GM18861 (cell line): ENCODE measurements around the gene ANKRD11.
"Not testable (repeated sequence)": the region's sequence is repeated elsewhere in the genome, so short reads cannot be mapped to it uniquely, and the experiment has no call there.

ENCODE experiments used
- ATAC-seq: cut with Tn5 transposase; IDR thresholded peaks from one replicate; pipeline ENCODE4 v1.9.1; 2021; ENCODE audit not compliant: unreplicated experiment

ANKRD11 gene

GRCh38 chr16:89453501-89454321, 36.6 kb downstream of the ANKRD11 start:
- no peak for ATAC-seq

DNA sequence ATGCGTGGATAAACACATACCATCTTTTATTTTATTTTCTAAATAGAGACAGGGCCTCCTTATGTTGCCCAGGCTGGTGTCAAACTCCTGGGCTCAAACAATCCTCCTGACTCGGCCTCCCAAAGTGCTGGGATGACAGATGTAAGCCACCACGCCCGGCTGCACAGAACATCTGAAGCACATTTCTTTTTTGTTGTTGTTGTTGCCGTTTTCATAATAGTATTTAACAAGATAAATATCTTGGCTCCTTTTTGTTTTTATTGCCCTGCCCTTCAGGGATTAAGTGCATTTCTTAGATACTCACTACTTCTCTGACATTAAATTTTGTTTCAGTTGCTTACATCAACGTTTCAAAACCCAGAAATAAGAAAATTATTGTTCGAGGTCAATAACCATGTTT, 37.4 kb downstream of the ANKRD11 start:
- no peak for ATAC-seq

DNA sequence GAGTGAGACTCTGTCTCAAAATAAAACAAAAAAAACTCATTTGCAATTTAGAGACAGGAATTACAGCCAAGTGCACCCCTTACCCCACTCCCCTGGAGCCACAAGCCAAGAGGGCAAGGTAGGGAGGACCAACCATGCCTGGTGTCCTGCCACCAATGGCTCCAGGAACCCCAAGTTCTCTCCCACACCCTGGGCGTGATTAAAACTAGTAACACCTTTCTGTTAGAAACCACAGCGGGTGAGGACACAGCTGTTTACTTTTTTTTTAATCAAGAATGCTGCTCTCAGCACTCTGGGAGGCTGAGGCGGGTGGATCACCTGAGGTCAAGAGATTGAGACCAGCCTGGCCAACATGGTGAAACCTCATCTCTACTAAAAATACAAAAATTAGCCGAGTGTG, 38.1 kb downstream of the ANKRD11 start:
- ATAC-seq, result no peak

DNA sequence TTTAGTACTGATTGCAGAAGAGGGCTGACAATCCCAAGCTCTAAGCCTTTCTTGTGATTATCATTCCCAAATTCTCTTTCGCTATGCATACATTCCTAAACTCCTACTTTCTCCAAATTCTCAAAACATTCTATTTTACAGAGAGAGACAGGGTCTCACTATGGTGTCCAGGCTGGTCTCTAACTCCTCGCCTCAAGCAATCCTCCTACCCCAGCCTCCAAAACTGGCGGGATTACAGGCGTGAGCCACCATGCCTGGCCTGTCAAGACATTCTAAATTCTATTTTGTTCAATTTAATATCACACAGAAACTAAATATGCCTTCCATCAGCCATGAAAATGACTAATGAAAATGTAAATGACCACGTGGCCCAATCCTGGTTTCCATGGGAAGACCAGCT, 39.8 kb downstream of the ANKRD11 start:
- no peak for ATAC-seq

GRCh38 chr16:89449726-89450335, 40.5 kb downstream of the ANKRD11 start:
- no peak for ATAC-seq

GRCh38 chr16:89448656-89449055, 41.7 kb downstream of the ANKRD11 start:
- ATAC-seq, result no peak

DNA sequence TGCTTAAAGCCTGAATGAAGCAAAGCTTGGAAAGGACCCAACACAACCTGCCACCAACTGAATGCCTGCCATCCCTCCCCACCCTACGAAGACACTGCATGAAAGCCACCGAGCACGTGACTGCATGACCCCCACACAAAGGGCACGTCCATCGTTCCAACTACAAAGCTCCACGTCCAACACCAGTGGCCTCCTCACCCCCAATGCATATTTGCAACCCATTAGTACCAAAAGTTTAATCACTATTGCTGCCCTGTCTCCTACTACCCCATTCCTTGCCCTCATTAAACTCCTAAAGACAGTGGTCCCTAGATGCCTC, 43.4 kb downstream of the ANKRD11 start:
- ATAC-seq, result no peak

GRCh38 chr16:89446136-89446974, 44.0 kb downstream of the ANKRD11 start:
- ATAC-seq, result no peak

DNA sequence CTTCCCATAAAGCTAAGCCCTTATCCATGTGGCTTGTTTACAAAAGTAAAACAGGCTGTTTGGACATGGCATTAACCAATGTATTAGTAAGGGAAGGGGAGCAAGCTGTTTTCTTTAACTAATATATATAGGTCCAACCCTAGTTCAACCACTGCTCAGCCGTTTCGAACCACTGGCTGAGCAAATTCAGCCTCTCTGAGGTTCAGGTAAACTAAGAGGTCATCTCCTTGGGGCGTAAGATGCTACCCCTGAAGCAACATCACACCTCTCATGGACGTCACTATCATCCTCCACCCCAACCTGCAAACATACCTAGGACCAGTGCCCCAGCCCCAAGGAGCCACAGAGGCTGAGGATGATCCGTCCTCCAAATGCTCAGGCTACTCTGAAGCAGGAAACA, 45.2 kb downstream of the ANKRD11 start:
- no peak for ATAC-seq

DNA sequence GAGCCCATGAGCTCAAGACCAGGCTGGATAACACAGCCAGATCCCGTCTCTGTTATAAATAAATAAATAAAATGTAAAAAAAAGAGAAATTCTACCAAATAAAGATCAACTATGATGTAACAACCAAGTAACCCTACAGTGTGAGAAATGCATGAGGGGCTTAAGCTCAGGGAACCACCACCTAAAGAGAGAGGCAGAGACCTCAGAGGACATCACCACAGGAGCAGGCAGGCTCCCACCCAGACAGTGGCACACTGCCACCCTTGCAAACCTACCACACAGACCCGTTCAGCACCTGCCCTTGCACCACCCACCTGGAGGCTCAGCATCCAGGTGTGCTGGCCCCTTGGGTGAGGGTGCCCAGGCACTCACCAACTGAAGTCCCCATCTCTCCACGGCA, 45.6 kb downstream of the ANKRD11 start:
- ATAC-seq, result no peak

GRCh38 chr16:89444151-89444723, 46.1 kb downstream of the ANKRD11 start:
- no peak for ATAC-seq

DNA sequence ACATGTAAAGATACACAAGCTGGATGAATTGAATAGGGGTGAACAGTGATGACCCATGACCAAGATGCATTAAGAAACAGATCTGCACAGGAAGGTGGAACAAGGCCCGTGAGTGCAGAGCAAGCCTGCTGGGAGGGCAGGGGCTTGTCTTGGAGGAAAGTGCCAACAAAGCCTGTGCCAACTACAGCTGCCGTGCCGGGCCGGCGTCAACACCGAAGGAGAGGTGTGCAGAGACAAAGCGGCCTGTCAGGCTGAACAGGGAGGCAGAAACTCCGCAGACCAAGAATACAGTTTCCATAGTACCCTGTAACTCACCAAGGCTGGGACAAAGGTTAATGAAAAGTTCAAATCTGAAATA, 46.7 kb downstream of the ANKRD11 start:
- ATAC-seq, result no peak

DNA sequence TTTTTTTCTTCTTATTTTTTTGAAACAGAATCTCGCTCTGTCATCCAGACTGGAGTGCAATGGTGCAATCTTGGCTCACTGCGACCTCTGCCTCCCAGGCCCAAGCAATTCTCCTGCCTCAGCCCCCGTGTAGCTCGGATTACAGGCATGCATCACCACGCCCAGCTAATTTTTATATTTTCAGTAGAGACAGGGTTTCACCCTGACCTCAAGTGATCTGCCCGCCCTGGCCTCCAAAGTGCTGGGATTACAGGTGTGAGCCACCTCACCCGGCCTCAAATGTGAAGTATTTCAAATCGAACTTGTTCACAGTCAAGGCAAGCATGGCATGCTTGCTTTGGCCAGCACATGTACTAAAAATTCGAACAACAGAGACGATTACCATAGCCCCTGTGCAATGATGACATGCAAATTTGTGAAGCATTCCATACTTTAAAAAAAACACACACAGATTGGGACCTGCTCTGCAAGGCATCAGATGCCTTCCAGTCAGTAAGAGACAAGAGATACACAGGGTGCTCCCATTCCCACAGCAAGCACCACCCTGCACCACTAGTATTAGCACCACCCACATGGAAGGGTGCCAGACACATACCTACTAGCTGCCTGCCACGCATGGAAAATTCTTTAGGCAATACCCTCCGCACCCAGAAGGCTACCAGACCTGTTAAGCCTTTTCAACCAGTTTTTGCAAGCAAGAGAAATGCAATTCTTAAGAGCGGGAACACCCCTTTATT, 47.2 kb downstream of the ANKRD11 start:
- ATAC-seq, result no peak

GRCh38 chr16:89442588-89442987, 47.8 kb downstream of the ANKRD11 start:
- no peak for ATAC-seq

DNA sequence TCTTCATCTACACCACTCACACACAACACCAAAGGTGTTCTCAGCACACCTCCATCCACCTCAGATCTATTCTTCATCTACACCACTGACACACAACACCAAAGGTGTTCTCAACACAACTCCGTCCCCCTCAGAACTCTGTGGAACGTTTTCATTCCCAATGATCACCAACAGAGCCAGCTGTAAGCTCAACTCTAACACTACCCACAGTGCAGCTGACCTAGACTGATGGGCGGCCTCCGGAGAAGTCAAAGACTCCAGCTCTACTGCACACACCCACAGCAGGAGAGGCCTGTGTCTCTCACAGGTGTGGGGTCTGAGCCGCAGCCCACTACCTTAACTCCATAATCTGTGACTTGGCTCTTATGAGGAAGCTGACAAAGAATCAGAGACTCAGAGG, 50.7 kb downstream of the ANKRD11 start:
- no peak for ATAC-seq

DNA sequence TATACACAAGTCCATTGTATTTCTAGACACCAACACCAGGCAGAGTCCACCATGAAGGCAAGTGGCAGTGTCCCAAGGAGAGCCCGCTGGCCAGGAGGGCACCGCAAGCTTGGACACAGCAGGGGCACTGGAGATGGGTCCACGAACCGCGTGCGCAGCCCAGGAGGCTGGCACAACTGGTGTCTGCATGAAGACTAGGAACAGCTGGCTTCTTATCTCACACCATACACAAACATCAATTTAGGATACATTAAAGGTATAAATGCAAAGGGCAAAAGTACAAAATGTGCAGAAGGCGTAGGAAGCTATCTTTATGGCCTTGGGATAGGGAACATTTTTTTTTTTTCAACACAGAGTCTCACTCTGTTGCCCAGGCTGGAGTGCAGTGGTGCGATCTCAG, 52.4 kb downstream of the ANKRD11 start:
- ATAC-seq, result no peak

- ATAC-seq, result no peak
Observed at GRCh38 chr16:89437251-89437987, 52.9 kb downstream of the ANKRD11 start.

- ATAC-seq, result no peak
Observed at GRCh38 chr16:89436366-89436765, 54.0 kb downstream of the ANKRD11 start.

DNA sequence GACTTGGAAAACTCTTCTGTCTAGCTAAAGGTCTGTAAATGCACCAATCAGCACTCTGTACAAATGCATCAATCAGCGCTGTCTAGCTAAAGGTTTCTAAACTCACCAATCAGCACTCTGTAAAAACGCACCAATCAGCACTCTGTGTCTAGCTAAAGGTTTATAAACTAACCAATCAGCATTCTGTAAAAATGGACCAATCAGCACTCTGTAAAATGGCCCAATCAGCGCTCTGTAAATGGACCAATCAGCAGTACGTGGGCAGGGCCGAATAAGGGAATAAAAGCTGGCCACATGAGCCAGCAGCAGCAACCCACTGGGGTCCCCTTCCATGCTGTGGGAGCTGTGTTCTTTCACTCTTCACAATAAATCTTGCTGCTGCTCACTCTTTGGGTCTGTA, 55.3 kb downstream of the ANKRD11 start:
- ATAC-seq, result not testable (repeated sequence)

GRCh38 chr16:89434490-89434889, 55.9 kb downstream of the ANKRD11 start:
- no peak for ATAC-seq
